Keratinocyte (primary cell): ENCODE data around the gene HSPB1. TPM values are rescaled to one million over a fixed set of nuclear protein-coding genes. Genes with fewer than 3 reads are reported as not detected.

ENCODE experiments used
- DNase-seq: peaks from one replicate; pipeline ENCODE4 v3.0.0-alpha.2; 2011; ENCODE audit warnings: low read depth, missing footprints, low spot score
- FAIRE-seq: peaks from 2 replicates; lab custom pipeline; 2011; peaks lifted over from hg19 to GRCh38; lab: Jason Lieb, UNC
- H2AFZ ChIP-seq: 2 replicates; pipeline ENCODE4 v1.6.0; 2012; ENCODE audit warnings: low read length, control low read depth, inconsistent platforms; ENCODE audit not compliant: control insufficient read depth
- H3K27ac ChIP-seq: 2 replicates; pipeline ENCODE4 v1.5.1; 2011; ENCODE audit warnings: low read length; ENCODE audit not compliant: control insufficient read depth, insufficient read depth
- H3K27me3 ChIP-seq: 3 replicates; pipeline ENCODE4 v1.6.0; 2011; ENCODE audit warnings: low read length; ENCODE audit not compliant: control insufficient read depth, insufficient read depth; ENCODE audit errors: extremely low read depth
- H3K36me3 ChIP-seq, 2 experiments: 2 replicates in 1 of 2; 3 replicates in 1 of 2; pipeline ENCODE4 v1.5.1; 2011; ENCODE audit warnings: low read length in 2 of 2, mild to moderate bottlenecking in 1 of 2; ENCODE audit not compliant: control insufficient read depth in 2 of 2, insufficient read depth in 2 of 2; ENCODE audit errors: extremely low read depth in 1 of 2
- H3K4me1 ChIP-seq: 3 replicates; pipeline ENCODE4 v1.5.1; 2011; ENCODE audit warnings: low read length; ENCODE audit not compliant: control insufficient read depth, insufficient read depth; ENCODE audit errors: extremely low read depth
- H3K4me2 ChIP-seq: 3 replicates; pipeline ENCODE4 v1.6.0; 2011; ENCODE audit warnings: low read depth, low read length; ENCODE audit not compliant: control insufficient read depth, insufficient read depth; ENCODE audit errors: extremely low read depth
- H3K4me3 ChIP-seq, 3 experiments: fragments of 200-600 bp in 1 of 3; sonication (generic) in 1 of 3; 2 replicates in 2 of 3; 3 replicates in 1 of 3; pipeline ENCODE4 v1.5.1; 2011 to 2016; ENCODE audit warnings: low read length in 3 of 3, mild to moderate bottlenecking in 3 of 3, control low read depth in 2 of 3, inconsistent platforms in 1 of 3, low read depth in 1 of 3, mixed read lengths in 1 of 3, mixed run types in 1 of 3, moderate library complexity in 1 of 3; ENCODE audit not compliant: control insufficient read depth in 2 of 3, insufficient read depth in 2 of 3; ENCODE audit errors: extremely low read depth in 1 of 3
- H3K79me2 ChIP-seq: 2 replicates; pipeline ENCODE4 v1.6.0; 2012; ENCODE audit warnings: low read length; ENCODE audit not compliant: control insufficient read depth, insufficient read depth
- H3K9ac ChIP-seq: 3 replicates; pipeline ENCODE4 v1.6.0; 2011; ENCODE audit warnings: low read length; ENCODE audit not compliant: control insufficient read depth, insufficient read depth; ENCODE audit errors: extremely low read depth
- H3K9me1 ChIP-seq: 3 replicates; pipeline ENCODE4 v1.6.0; 2011; ENCODE audit warnings: low read length; ENCODE audit not compliant: control insufficient read depth, insufficient read depth; ENCODE audit errors: extremely low read depth
- H3K9me3 ChIP-seq: 2 replicates; pipeline ENCODE4 v1.5.1; 2012; ENCODE audit warnings: low read depth, low read length; ENCODE audit not compliant: control insufficient read depth
- H4K20me1 ChIP-seq: 3 replicates; pipeline ENCODE4 v1.6.0; 2011; ENCODE audit warnings: low read length; ENCODE audit not compliant: control insufficient read depth, insufficient read depth; ENCODE audit errors: extremely low read depth
- CTCF ChIP-seq, 3 experiments: IDR thresholded peaks in 1 of 3; conservative IDR thresholded peaks in 1 of 3; optimal IDR thresholded peaks in 1 of 3; 2 replicates in 2 of 3; 3 replicates in 1 of 3; pipeline versions ENCODE3 to v1.5.1; 2011; ENCODE audit warnings: low read length in 3 of 3, mild to moderate bottlenecking in 3 of 3, moderate library complexity in 2 of 3, control low read depth in 1 of 3, inconsistent platforms in 1 of 3; ENCODE audit not compliant: insufficient read depth in 2 of 3; ENCODE audit errors: extremely low read depth in 1 of 3
- EZH2 ChIP-seq: IDR thresholded peaks from one replicate; pipeline ENCODE4 v1.6.1; 2012; ENCODE audit warnings: inconsistent platforms, mild to moderate bottlenecking, low read length, moderate library complexity
- dilution Hi-C: fragments of 300-500 bp; cut with MboI; formaldehyde crosslinking; loops from one replicate; pipeline ENCODE4 v1.7.0; 2020; ENCODE audit warnings: low sequenced_read_pairs; ENCODE audit not compliant: extremely low pct_ligation_motif_present
- polyA plus RNA-seq, 5 experiments: library from polyadenylated mRNA; depleted of rRNA in 3 of 5; stranded (reverse) in 3 of 5; stranded (forward) in 1 of 5; unstranded in 1 of 5; fragments of >200 nt; gene quantifications; 1 replicate in 1 of 5; 2 replicates in 3 of 5; 3 replicates in 1 of 5; pipeline versions ENCODE4 v1.2.1 to v1.2.3, GENCODE V29; 2011 to 2012; ENCODE audit warnings: missing spikeins in 2 of 5, low read depth in 1 of 5, low replicate concordance in 1 of 5

The HSPB1 gene
- polyA plus RNA-seq, 1 donor (not counting 4 experiments of a cell fraction or from before 2014, with no cell fraction given) = 460 TPM

DNA sequence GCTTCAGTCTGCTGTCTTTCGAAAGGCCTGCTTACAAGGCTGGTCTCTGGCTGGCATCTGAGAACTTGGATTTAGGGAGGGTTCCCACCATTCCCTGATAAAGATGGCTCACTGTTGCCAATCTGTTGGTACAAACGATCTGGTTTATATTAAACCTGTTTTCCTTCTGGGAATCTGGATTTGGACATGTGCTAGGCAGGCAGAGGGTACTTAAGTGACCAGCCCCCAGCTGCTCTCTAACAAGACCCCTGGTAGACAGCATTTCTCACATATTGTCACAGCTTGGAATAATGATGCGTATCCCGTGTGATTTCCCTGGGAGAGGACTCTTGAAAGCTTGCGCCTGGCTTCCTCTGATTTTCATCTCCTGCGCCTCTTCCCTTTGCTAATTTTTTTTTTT is 34.7 kb downstream of the HSPB1 start:
- Histone ChIP-seq H3K4me3 (no peak overlapping the region), H3K4me1 (peaks cover 35% of the 10 kb centered on the region), H3K9ac (no peak overlapping the region), H3K27ac (no peak overlapping the region), H3K9me1 (peaks cover 13% of the 10 kb centered on the region), H3K27me3 (no peaks in the 10 kb centered on the region), H4K20me1 (peaks cover 60% of the 10 kb centered on the region), H3K4me2 (no peak overlapping the region), H3K36me3 (peaks cover 14 to 46% of the 10 kb centered on the region in 2 experiments), H3K79me2 (peaks cover 97% of the 10 kb centered on the region), H2AFZ (no peak overlapping the region), H3K9me3 (no peaks in the 10 kb centered on the region)
- DNase-seq (no peak), FAIRE-seq (no peak)
- dilution Hi-C loops = no loop called here
- TF ChIP-seq EZH2 (no peak), CTCF (optimal IDR thresholded peaks at IDR 0.05 in 1 of 3, IDR thresholded peaks at IDR 0.05 in 1 of 3, conservative IDR thresholded peaks at IDR 0.05 in 1 of 3; ENCODE audit: extremely low read depth in 1 of 3, insufficient read depth in 2 of 3, low read length in 3 of 3) (no peak)

DNA sequence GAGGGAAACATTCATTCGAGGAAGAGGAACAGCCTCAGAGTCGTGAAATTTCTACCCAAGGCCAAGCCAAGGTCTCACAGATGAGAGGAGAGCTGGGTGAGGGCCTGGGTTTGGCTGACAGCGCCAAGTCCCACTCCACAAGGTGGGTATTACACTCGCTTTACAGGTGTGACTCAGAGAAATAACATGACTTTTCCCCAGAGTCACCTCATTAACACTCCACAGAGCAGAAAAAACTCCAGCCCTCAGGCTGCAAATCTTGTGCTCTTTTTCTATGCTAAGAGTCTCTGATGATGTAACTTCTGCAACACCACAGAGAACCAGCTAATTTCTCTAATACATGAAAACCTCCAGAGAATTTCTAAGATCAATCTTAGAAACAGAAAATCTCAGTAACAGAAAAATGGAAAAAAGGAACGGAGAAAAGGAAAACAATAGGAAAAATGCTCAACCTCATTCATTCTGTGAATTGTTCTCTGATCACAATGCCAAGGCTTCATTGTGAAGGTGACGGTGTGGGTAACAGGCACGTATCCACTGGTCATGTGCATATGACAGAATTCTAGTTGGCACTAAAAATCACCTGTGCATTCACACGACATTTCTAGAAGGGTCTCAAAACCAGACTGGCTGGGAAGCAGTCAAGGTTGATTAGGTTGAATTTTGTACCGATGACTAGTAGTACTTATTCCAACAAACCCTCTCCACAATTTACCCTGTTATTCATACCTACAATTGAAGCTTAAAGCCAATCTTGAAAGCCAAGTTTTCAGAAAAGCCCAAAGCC is 36.0 kb downstream of the HSPB1 start:
- Histone ChIP-seq H3K27me3 (no peaks in the 10 kb centered on the region), H3K4me3 (no peak overlapping the region), H4K20me1 (peaks cover 61% of the 10 kb centered on the region), H3K27ac (peak overlapping the region; percentile 84), H3K9me3 (no peaks in the 10 kb centered on the region), H3K9me1 (peaks cover 13% of the 10 kb centered on the region), H3K36me3 (peaks cover 15 to 47% of the 10 kb centered on the region in 2 experiments), H3K4me2 (peak overlapping the region; percentile 68), H3K79me2 (peaks cover 97% of the 10 kb centered on the region), H3K4me1 (peaks cover 36% of the 10 kb centered on the region), H3K9ac (peak overlapping the region; percentile 49), H2AFZ (no peak overlapping the region)
- no peak for DNase-seq
- dilution Hi-C loops = no loop called here
- TF ChIP-seq EZH2 (no peak), CTCF (optimal IDR thresholded peaks at IDR 0.05 in 1 of 3, IDR thresholded peaks at IDR 0.05 in 1 of 3, conservative IDR thresholded peaks at IDR 0.05 in 1 of 3; ENCODE audit: extremely low read depth in 1 of 3, insufficient read depth in 2 of 3, low read length in 3 of 3) (no peak)
- peak; percentile 74 for FAIRE-seq
